Body of pancreas (tissue), 4 donors: ENCODE data around the gene TSPEAR.

Source experiments
- CTCF ChIP-seq, 7 experiments: fragments of 450-650 bp in 4 of 7; fragments of 200-600 bp in 3 of 7; sonication (generic) in 3 of 7; IDR thresholded peaks; one replicate each; pipeline ENCODE4 v1.5.1; 2016 to 2019; ENCODE audit warnings: antibody characterized with exemption in 7 of 7
- POLR2A ChIP-seq, 3 donors: fragments of 450-650 bp; IDR thresholded peaks; one replicate each; pipeline ENCODE4 v1.6.1; 2016; ENCODE audit warnings: antibody characterized with exemption in 3 of 3, mild to moderate bottlenecking in 2 of 3

DNA sequence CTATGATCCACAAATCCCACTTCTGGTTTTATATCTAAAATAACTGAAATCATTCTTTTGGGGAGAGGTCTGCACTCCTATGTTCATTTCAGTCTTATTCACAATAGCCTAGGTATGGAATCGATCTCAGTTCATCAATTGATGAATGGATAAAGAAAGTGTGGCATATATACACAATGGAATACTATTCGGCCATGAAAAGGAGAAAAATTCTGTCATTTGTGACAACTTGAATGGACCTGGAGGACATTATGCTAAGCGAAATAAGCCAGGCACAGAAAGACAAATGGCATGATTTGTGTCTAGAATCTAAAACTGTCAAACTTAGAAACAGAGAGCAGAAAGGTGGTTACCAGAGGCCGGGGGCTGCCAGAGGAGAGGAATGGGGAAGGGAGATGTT lies 104.9 kb downstream of the TSPEAR start:
- TF ChIP-seq CTCF (IDR thresholded peaks at IDR 0.05) (no peak), POLR2A (IDR thresholded peaks at IDR 0.05) (no peak)
